IMR-90 (cell line): ENCODE data around the gene USP14. TPM values are rescaled to one million over a fixed set of nuclear protein-coding genes. Genes with fewer than 3 reads are reported as not detected.
A peak's percentile ranks its signal among the peaks of the same experiment; 100 is the strongest.
"Not testable (repeated sequence)": the region's sequence is repeated elsewhere in the genome, so short reads cannot be mapped to it uniquely, and the experiment has no call there.

Experiments
- ATAC-seq: fragments of 200-7000 bp; cut with Tn5 transposase; 2 replicates; pipeline ENCODE4 v1.9.1; 2020; ENCODE audit warnings: low read depth, mild to moderate bottlenecking, moderate library complexity
- BruUV-seq: library from RNA; stranded (reverse); fragments of 400-500 nt; replicated peaks from 2 replicates; lab custom pipeline; 2021; lab: Mats Ljungman, UMichigan
- CTCF ChIA-PET: fragments of 300-600 bp; formaldehyde crosslinking; extraction: SDS; loops from one replicate; lab custom pipeline; 2021; ENCODE audit warnings: antibody characterized with exemption; lab: Yijun Ruan, JAX
- POLR2A ChIA-PET: fragments of 300-600 bp; sonication (Branson Sonifier 250); formaldehyde crosslinking; loops from one replicate; lab custom pipeline; 2022; ENCODE audit warnings: antibody characterized with exemption; ENCODE audit not compliant: unreplicated experiment; lab: Charles Lee
- DNase-seq: peaks from one replicate; pipeline ENCODE4 v3.0.0; 2013
- H2AFZ ChIP-seq: replicated peaks from 2 replicates; pipeline ENCODE3; 2013; ENCODE audit warnings: low read length, mild to moderate bottlenecking; ENCODE audit not compliant: poor library complexity
- H2AK5ac ChIP-seq: 2 replicates; pipeline ENCODE4 v1.6.1; 2013; ENCODE audit warnings: low read depth, low read length, inconsistent platforms
- H2AK9ac ChIP-seq: replicated peaks from 2 replicates; pipeline ENCODE3; 2013; ENCODE audit warnings: mild to moderate bottlenecking, low read depth, low read length, moderate library complexity; ENCODE audit not compliant: poor library complexity
- H2BK120ac ChIP-seq: 2 replicates; pipeline ENCODE4 v1.6.1; 2013; ENCODE audit warnings: low read depth, low read length, inconsistent platforms
- H2BK15ac ChIP-seq: 3 replicates; pipeline ENCODE4 v1.6.1; 2013; ENCODE audit warnings: low read depth, low read length, inconsistent platforms
- H2BK20ac ChIP-seq: 2 replicates; pipeline ENCODE4 v1.6.1; 2013; ENCODE audit warnings: low read depth, mild to moderate bottlenecking, inconsistent platforms, low read length, moderate library complexity
- H2BK5ac ChIP-seq: 2 replicates; pipeline ENCODE4 v1.6.1; 2013; ENCODE audit warnings: mild to moderate bottlenecking, low read depth, low read length, inconsistent platforms; ENCODE audit not compliant: poor library complexity, severe bottlenecking
- H3K14ac ChIP-seq: replicated peaks from 2 replicates; pipeline ENCODE4 v1.6.1; 2013; ENCODE audit warnings: low read depth, low read length, inconsistent platforms
- H3K18ac ChIP-seq: 2 replicates; pipeline ENCODE4 v1.6.1; 2013; ENCODE audit warnings: low read depth, low read length, control low read depth
- H3K23ac ChIP-seq: 2 replicates; pipeline ENCODE4 v1.6.1; 2013; ENCODE audit warnings: low read depth, low read length, inconsistent platforms
- H3K27ac ChIP-seq: 2 replicates; pipeline ENCODE4 v1.5.1; 2013; ENCODE audit warnings: mild to moderate bottlenecking, control low read depth, low read length; ENCODE audit not compliant: insufficient read depth
- H3K27me3 ChIP-seq: 2 replicates; pipeline ENCODE4 v1.6.1; 2013; ENCODE audit warnings: low read length; ENCODE audit not compliant: control insufficient read depth, insufficient read depth
- H3K36me3 ChIP-seq: 2 replicates; pipeline ENCODE4 v1.6.1; 2013; ENCODE audit warnings: low read length, mixed read lengths; ENCODE audit not compliant: control insufficient read depth, insufficient read depth
- H3K4ac ChIP-seq: 2 replicates; pipeline ENCODE4 v1.6.1; 2013; ENCODE audit warnings: low read depth, low read length, inconsistent platforms
- H3K4me1 ChIP-seq: 2 replicates; pipeline ENCODE4 v1.6.1; 2013; ENCODE audit warnings: low read length, mixed read lengths; ENCODE audit not compliant: control insufficient read depth, insufficient read depth
- H3K4me2 ChIP-seq: 2 replicates; pipeline ENCODE4 v1.6.1; 2013; ENCODE audit warnings: low read depth, mild to moderate bottlenecking, control low read depth, low read length, moderate library complexity
- H3K4me3 ChIP-seq: 2 replicates; pipeline ENCODE4 v1.5.1; 2013; ENCODE audit warnings: low read depth, mild to moderate bottlenecking, control low read depth, low read length, moderate library complexity; ENCODE audit not compliant: insufficient read depth
- H3K56ac ChIP-seq: 2 replicates; pipeline ENCODE4 v1.6.1; 2013; ENCODE audit warnings: low read length, inconsistent platforms; ENCODE audit not compliant: insufficient read depth; ENCODE audit errors: extremely low read depth
- H3K79me1 ChIP-seq, 2 experiments: 2 replicates each; pipeline ENCODE4 v1.6.1; 2013; ENCODE audit warnings: low read length in 2 of 2, inconsistent platforms in 1 of 2, low read depth in 1 of 2
- H3K9ac ChIP-seq: 2 replicates; pipeline ENCODE4 v1.6.1; 2013; ENCODE audit warnings: low read depth, low read length, control low read depth
- H3K9me1 ChIP-seq: 2 replicates; pipeline ENCODE4 v1.6.1; 2013; ENCODE audit warnings: low read length, inconsistent platforms; ENCODE audit not compliant: insufficient read depth
- H3K9me3 ChIP-seq: 2 replicates; pipeline ENCODE4 v1.6.1; 2013; ENCODE audit warnings: low read length; ENCODE audit not compliant: control insufficient read depth, insufficient read depth
- H4K20me1 ChIP-seq: 2 replicates; pipeline ENCODE4 v1.6.1; 2013; ENCODE audit warnings: low read length, inconsistent platforms; ENCODE audit not compliant: insufficient read depth
- H4K5ac ChIP-seq: 2 replicates; pipeline ENCODE4 v1.6.1; 2013; ENCODE audit warnings: mild to moderate bottlenecking, low read depth, low read length, control low read depth
- H4K8ac ChIP-seq, 2 experiments: 2 replicates each; pipeline ENCODE4 v1.6.1; 2013; ENCODE audit warnings: low read depth in 2 of 2, low read length in 2 of 2, control low read depth in 1 of 2, inconsistent platforms in 1 of 2
- H4K91ac ChIP-seq: 2 replicates; pipeline ENCODE4 v1.6.1; 2013; ENCODE audit warnings: low read depth, low read length, inconsistent platforms; ENCODE audit not compliant: insufficient read depth
- WGBS, 2 experiments: methylation state at CpG; one replicate each; pipeline versions ENCODE4 v1.1.5 to v1.1.7; 2013; ENCODE audit warnings: missing lambda C conversion rate in 2 of 2; ENCODE audit not compliant: insufficient read length in 1 of 2; ENCODE audit errors: extremely low coverage in 2 of 2; 5-methylcytosine and 5-hydroxymethylcytosine counted together
- dilution Hi-C: fragments of 300-500 bp; cut with HindIII; formaldehyde crosslinking; loops from one replicate; pipeline ENCODE4 v1.14.3; 2018; ENCODE audit warnings: low sequenced_read_pairs; ENCODE audit not compliant: unreplicated experiment
- in situ Hi-C: fragments of 300-500 bp; cut with MboI; formaldehyde crosslinking; loops from 3 replicates; pipeline ENCODE4 v1.14.3; 2019; ENCODE audit warnings: low sequenced_read_pairs, inconsistent platforms, mixed read lengths
- intact Hi-C: fragments of 100-400 bp; cut with micrococcal nuclease; formaldehyde crosslinking; loops from 2 replicates; pipeline ENCODE4 v1.10.0; 2022
- polyA plus RNA-seq, 3 experiments: library from polyadenylated mRNA; depleted of rRNA; stranded (reverse); fragments of >200 nt; gene quantifications; 2 replicates each; pipeline ENCODE4 v1.2.3, GENCODE V29; 2012; ENCODE audit warnings: low replicate concordance in 1 of 3
- total RNA-seq: library from RNA; depleted of rRNA; stranded (reverse); fragments of >200 nt; gene quantifications from 2 replicates; pipeline ENCODE4 v1.2.3, GENCODE V29; 2012

The USP14 gene
- total and polyA plus RNA-seq, 2 of the 4 experiments (the other 2 are of a cell fraction): 11.5 to 32.4 TPM

DNA sequence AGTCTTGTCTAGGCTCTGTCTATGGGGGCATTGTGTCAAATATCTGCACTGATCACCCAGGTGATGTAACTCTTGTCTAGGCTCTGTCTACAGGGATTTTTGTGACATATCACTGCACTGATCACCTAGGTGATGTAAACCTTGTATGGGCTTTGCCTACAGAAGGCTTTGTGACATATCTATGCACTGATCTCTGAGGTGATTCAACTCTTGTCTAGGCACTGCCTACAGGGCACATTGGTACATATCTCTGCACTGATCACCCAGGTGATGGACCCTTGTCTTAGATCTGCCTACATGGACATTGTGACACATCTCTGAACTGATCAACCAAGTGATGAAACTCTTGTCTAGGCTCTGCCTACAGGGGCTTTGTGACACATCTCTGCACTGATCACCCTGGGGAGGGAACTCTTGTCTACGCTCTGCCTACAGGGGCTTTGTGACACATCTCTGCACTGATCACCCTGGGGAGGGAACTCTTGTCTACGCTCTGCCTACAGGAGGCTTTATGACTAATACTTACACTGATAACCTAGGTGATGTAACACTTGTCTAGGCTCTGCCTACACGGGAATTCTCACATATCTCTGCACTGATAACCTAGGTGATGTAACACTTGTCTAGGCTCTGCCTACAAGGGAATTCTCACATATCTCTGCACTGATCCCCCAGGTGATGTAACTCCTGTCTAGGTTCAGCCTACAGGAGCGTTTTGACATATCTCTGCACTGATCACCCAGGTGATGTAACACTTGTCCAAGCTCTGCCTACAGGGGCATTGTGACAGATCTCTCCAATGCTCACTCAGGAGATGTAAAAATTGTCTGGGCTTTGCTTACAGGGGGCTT is 47.8 kb upstream of the USP14 start:
- H3K9me1 ChIP-seq, POLR2A ChIA-PET, H2AFZ ChIP-seq, intact Hi-C loops, ATAC-seq, H2BK120ac ChIP-seq, H3K14ac ChIP-seq, in situ Hi-C loops, H3K4ac ChIP-seq, H3K4me1 ChIP-seq, H3K9me3 ChIP-seq, H4K20me1 ChIP-seq, H3K36me3 ChIP-seq, dilution Hi-C loops, H3K18ac ChIP-seq, H3K79me1 ChIP-seq, H2BK5ac ChIP-seq, H2AK5ac ChIP-seq, H4K8ac ChIP-seq, H3K4me3 ChIP-seq, H3K4me2 ChIP-seq, H4K5ac ChIP-seq, H3K23ac ChIP-seq, H2BK15ac ChIP-seq, H3K27me3 ChIP-seq, H2AK9ac ChIP-seq, H4K91ac ChIP-seq, H3K56ac ChIP-seq, H2BK20ac ChIP-seq, BruUV-seq, H3K27ac ChIP-seq, H3K9ac ChIP-seq, CTCF ChIA-PET: not testable (repeated sequence)
- WGBS, 2 experiments: 56% methylated on average over 2 of the region's 4 CpGs; no CpG with 5 or more reads in 1 of the 2 experiments
- peak; percentile 14 for DNase-seq
